Measurements from ENCODE around the gene CADM1. TPM values are rescaled to one million over a fixed set of nuclear protein-coding genes. Genes with fewer than 3 reads are reported as not detected.

The CADM1 gene
- total and polyA plus RNA-seq, 10 donors = 1.4 to 18.8 (median 10.4) TPM

- Histone ChIP-seq H3K36me3 (no peaks in the 10 kb centered on the region), H3K4me3 (no peak overlapping the region), H3K27me3 (replicated peaks in 1 of 7) (no peaks in the 10 kb centered on the region), H3K4me1 (no peaks in the 10 kb centered on the region), H3K27ac (no peak overlapping the region), H3K9me3 (no peaks in the 10 kb centered on the region)
- TF ChIP-seq POLR2AphosphoS5 (IDR thresholded peaks at IDR 0.05) (no peak), CTCF (IDR thresholded peaks at IDR 0.05 in 8 of 11, conservative IDR thresholded peaks at IDR 0.05 in 3 of 11) (no peak), POLR2A (IDR thresholded peaks at IDR 0.05) (no peak)
- intact Hi-C loops (cut with DNase I; ENCODE audit: low total_unique reads) = no loop called here
- DNase-seq = no peak
Measured at GRCh38 chr11:115368616-115369015, 135.6 kb downstream of the CADM1 start.

DNA sequence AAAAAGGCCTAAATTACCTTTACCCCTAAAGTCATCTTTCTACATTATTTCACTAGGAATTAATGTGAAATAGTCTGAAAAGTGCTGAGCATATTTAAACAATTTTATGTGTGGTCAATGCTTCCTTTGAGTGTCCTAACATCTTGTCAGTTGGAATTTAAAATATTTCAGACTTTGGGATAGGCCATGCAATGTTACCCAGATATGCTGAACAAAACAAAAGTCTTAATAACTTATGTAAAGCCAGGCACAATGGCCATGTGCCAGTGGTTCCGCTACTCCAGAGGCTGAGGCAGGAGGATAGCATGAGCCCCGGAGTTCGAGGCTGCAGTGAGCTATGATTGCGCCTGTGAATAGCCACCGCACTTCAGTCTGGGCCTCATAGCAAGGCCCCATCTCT lies 137.4 kb downstream of the CADM1 start:
- Histone ChIP-seq H3K4me1 (no peaks in the 10 kb centered on the region), H3K27me3 (replicated peaks in 1 of 7) (no peaks in the 10 kb centered on the region), H3K9me3 (no peaks in the 10 kb centered on the region), H3K36me3 (no peaks in the 10 kb centered on the region), H3K4me3 (no peak overlapping the region), H3K27ac (no peak overlapping the region)
- DNase-seq = no peak
- intact Hi-C loops (cut with DNase I; ENCODE audit: low total_unique reads) = no loop called here
- no peak for TF ChIP-seq POLR2A (IDR thresholded peaks at IDR 0.05)
- no peak for TF ChIP-seq CTCF (IDR thresholded peaks at IDR 0.05 in 8 of 11, conservative IDR thresholded peaks at IDR 0.05 in 3 of 11)
- no peak for TF ChIP-seq POLR2AphosphoS5 (IDR thresholded peaks at IDR 0.05)
- 91 to 98% (median 94%) methylated on average over 5 of the region's 5 CpGs for WGBS, 5 donors

GRCh38 chr11:115365907-115366306 lies 138.3 kb downstream of the CADM1 start:
- no peak overlapping the region for H3K27ac ChIP-seq
- WGBS, 5 donors = 88 to 96% (median 91%) methylated on average over 4 of the region's 4 CpGs
- H3K4me1 ChIP-seq = no peaks in the 10 kb centered on the region

DNA sequence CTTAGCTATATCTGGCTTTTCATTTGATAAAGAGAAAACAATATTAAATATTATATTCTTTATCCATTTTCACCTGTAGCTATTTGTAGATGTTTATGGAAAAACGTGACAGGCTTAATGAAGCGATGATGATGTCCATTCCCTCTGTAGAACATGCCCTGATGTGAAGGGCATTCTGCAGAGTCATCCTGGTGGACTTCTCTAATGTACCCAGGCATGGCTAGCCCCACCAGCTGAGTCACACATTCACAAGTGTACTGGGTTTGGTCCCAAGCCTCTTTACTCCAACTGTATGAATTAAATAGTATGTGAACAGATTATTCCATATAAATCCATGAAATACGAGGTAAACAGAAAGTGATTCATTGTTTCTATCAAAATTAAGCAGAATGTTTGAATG lies 139.3 kb downstream of the CADM1 start:
- Histone ChIP-seq H3K36me3 (no peaks in the 10 kb centered on the region), H3K9me3 (no peaks in the 10 kb centered on the region), H3K27ac (no peak overlapping the region), H3K4me1 (no peaks in the 10 kb centered on the region), H3K4me3 (no peak overlapping the region), H3K27me3 (replicated peaks in 1 of 7) (no peaks in the 10 kb centered on the region)
- WGBS, 5 donors = 81 to 94% (median 83%) methylated on average over 3 of the region's 3 CpGs
- TF ChIP-seq POLR2AphosphoS5 (IDR thresholded peaks at IDR 0.05) (no peak), CTCF (IDR thresholded peaks at IDR 0.05 in 8 of 11, conservative IDR thresholded peaks at IDR 0.05 in 3 of 11) (no peak), POLR2A (IDR thresholded peaks at IDR 0.05) (no peak)
- DNase-seq = no peak
- intact Hi-C loops (cut with DNase I; ENCODE audit: low total_unique reads) = no loop called here

More at GRCh38 chr11:115365907-115366306, 138.3 kb downstream of the CADM1 start:
- no peak overlapping the region for H3K4me3 ChIP-seq
- H3K27me3 ChIP-seq (replicated peaks in 1 of 7) = no peaks in the 10 kb centered on the region
- intact Hi-C loops (cut with DNase I; ENCODE audit: low total_unique reads) = no loop called here
- no peak for TF ChIP-seq POLR2A (IDR thresholded peaks at IDR 0.05)
- no peak for TF ChIP-seq POLR2AphosphoS5 (IDR thresholded peaks at IDR 0.05)
- TF ChIP-seq CTCF (IDR thresholded peaks at IDR 0.05 in 8 of 11, conservative IDR thresholded peaks at IDR 0.05 in 3 of 11) = no peak
- H3K36me3 ChIP-seq = no peaks in the 10 kb centered on the region
- DNase-seq = no peak
- no peaks in the 10 kb centered on the region for H3K9me3 ChIP-seq
